Right cardiac atrium (tissue), 5 donors: ENCODE data around the gene SPIRE1. TPM values are rescaled to one million over a fixed set of nuclear protein-coding genes. Genes with fewer than 3 reads are reported as not detected.

Experiments
- ATAC-seq, 2 donors: fragments of 200-7000 bp; cut with Tn5 transposase; one replicate each; pipeline versions ENCODE4 v1.8.0 to v1.9.1; 2020; ENCODE audit warnings: moderate library complexity in 2 of 2, mild to moderate bottlenecking in 1 of 2
- DNase-seq, 3 donors: peaks; one replicate each; pipeline ENCODE4 v3.0.0-alpha.2; 2020
- H3K27ac ChIP-seq: one replicate; pipeline ENCODE4 v1.5.1; 2013; ENCODE audit warnings: mild to moderate bottlenecking, low read length, control low read depth, moderate library complexity
- H3K27me3 ChIP-seq: one replicate; pipeline ENCODE4 v1.6.1; 2013; ENCODE audit not compliant: control insufficient read depth, insufficient read depth
- H3K4me1 ChIP-seq: one replicate; pipeline ENCODE4 v1.6.1; 2013; ENCODE audit warnings: low read length; ENCODE audit not compliant: control insufficient read depth, insufficient read depth
- H3K4me3 ChIP-seq: one replicate; pipeline ENCODE4 v1.5.1; 2013; ENCODE audit warnings: low read length, control low read depth
- H3K9me3 ChIP-seq: one replicate; pipeline ENCODE4 v1.6.1; 2013; ENCODE audit warnings: low read length; ENCODE audit not compliant: control insufficient read depth
- WGBS: extraction: QIAGEN DNeasy Blood & Tissue Kit; methylation state at CpG from one replicate; pipeline ENCODE4 v1.1.7; 2013; 5-methylcytosine and 5-hydroxymethylcytosine counted together
- intact Hi-C, 4 donors: fragments of 100-400 bp; cut with DNase I; formaldehyde crosslinking; loops; one replicate each; pipeline versions ENCODE4 v1.11.0 to v1.14.0; 2022 to 2023
- polyA plus RNA-seq: library from polyadenylated mRNA; stranded (reverse); fragments of 200-250 nt; gene quantifications from one replicate; pipeline ENCODE4 v1.2.3, GENCODE V29; 2013
- total RNA-seq, 4 donors: library from RNA; stranded (reverse); fragmentation: NEBNext Ultra II Directional; extraction: Animal tissue kit (Norgen Biotek cat#: 25700); gene quantifications; one replicate each; pipeline ENCODE4 v1.2.1, GENCODE V29; 2021
- donor health status: healthy with polysubstance abuse.
- donor health status: DM: no; HTN: yes; CAD: no.
- donor health status: DM: no; HTN: no; CAD: no.
- donor health status: DM: no; HTN: yes; CAD: no; lungs with severe emphysema.
- donor health status: DM: yes; HTN: yes; CAD: no.

The SPIRE1 gene
- total and polyA plus RNA-seq, 5 donors: 9.5 to 41.9 (median 35.4) TPM

DNA sequence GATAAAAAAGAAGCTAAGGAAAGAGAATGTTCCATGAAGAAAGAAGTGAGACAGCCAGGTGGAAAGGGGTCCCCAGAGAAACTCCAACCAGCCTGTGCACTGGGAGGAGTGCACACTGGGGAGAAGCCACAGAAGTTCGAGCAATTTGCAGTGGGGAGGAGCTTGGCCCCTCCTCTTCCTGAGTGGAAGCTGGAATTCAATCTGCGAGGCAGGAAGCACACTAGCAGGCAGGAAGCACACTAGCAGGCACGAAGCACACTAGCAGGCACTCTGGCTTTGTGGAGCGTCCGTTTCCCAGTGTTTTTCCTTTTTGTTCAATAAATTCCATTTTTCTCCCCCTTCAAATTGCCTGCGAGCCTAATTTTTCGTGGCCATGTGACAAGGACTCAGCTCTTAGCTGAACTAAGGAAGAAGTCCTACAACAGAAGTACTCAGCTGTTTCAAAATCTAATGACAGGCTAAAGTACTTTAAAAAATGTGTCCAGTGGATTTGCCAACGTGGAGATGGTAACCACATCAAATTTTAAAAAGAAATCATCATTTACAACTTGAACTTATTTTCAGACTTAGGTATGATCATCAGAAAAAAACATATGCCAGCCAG lies 21.4 kb upstream of the SPIRE1 start:
- DNase-seq: peak; percentile 66 to 86 (median 81)
- intact Hi-C loops: no loop called here
- H3K9me3 ChIP-seq: no peaks in the 10 kb centered on the region
- no peaks in the 10 kb centered on the region for H3K4me1 ChIP-seq
- H3K27me3 ChIP-seq: no peaks in the 10 kb centered on the region
- peak; percentile 98 to 99 for ATAC-seq
- H3K4me3 ChIP-seq: peak overlapping the region; percentile 25
- H3K27ac ChIP-seq: peak overlapping the region; percentile 89
- 26% methylated on average over 8 of the region's 8 CpGs for WGBS

GRCh38 chr18:12668041-12668440 lies 10.1 kb upstream of the SPIRE1 start:
- Histone ChIP-seq H3K9me3 (no peaks in the 10 kb centered on the region), H3K27me3 (no peaks in the 10 kb centered on the region), H3K4me3 (no peak overlapping the region), H3K4me1 (no peaks in the 10 kb centered on the region), H3K27ac (no peak overlapping the region)
- WGBS: 92% methylated on average over 5 of the region's 5 CpGs
- ATAC-seq: no peak
- intact Hi-C loops: no loop called here
- no peak for DNase-seq

GRCh38 chr18:12659904-12660605 lies 2.1 kb upstream of the SPIRE1 start:
- ATAC-seq (no peak), DNase-seq (peak in 1 of 3 donors; percentile 68)
- Histone ChIP-seq H3K4me3 (no peak overlapping the region), H3K4me1 (no peaks in the 10 kb centered on the region), H3K27ac (no peak overlapping the region), H3K9me3 (no peaks in the 10 kb centered on the region), H3K27me3 (no peaks in the 10 kb centered on the region)
- 84% methylated on average over 9 of the region's 9 CpGs for WGBS
- intact Hi-C loops: loop anchor here (2.0 to 10.0 kb wide), 5 partner anchors 115 to 269 kb away; partner anchors contain the start of gene PRELID3A (in 1 of the 4)

DNA sequence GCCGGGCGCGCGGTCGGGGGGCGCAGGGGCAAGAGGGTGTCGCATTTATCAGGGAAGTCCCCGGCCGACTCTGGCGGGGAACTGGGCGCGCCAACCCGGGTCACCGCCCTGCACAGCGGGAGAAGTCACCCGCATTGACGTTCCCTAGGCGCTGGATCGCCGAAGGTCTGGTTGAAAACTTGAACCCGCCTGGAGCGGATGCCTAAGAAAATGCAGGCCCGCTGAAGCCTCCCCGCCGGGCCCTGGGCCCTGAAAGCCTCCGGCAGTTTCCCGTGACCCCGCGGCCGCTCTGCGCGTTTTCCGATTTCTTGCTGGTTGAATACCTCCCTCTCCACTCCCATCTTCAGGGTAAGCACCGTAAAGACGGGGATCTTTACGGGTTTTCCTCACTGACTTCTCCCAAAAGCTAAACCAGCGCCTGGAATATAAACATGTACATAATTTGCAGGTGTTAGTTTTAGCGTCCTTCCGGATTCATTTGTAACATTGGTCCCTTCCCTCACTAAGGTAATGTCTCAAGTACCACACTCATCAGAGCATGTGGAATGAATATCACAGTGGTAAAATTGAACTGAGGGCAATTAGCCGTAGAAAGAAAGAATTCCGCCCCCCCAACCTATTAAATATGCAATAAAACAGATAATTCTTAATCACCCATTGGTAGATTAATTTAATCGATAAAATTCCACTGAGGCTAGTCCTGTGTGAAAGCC lies 675 bp upstream of the SPIRE1 start:
- DNase-seq: peak in 2 of 3 donors; percentile 41 to 74
- 20% methylated on average over 42 of the region's 42 CpGs for WGBS
- peak in 1 of 2 donors; percentile 63 for ATAC-seq

DNA sequence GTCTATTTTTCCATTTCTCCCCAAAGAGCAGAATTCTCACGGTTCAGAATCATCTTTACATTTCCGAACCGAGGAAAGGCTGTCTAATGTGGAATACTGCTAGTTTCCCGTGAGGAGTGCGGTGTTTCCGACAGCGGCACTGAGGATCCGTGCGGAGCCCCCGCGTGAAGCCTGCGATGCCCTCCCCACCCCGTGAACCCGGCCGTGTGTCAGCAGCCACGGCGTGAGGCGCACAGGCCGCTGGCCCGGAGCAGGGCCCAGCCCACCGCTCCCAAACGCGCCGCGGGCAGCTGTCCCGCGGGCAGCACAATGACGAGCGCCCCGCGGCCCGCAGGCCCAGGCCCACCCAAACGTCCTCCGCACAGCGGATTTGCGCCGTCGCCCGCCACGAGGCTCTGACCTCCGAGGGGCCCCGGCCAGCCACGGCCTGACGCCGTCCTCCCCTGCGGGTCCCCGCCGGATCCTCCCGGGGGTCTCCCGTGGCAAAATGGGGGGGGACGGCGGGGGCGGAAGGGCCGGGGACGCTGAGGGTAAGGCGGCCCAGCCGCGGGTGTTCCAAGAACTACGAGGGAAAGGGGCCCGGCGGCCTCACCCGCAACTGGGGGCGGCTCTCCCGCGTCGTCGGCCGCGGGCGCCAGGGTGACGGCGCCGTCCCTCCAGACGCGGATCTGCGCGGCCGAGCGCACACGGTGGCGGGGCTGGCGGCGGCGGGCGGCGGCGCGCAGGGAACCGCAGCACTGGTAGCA lies 796 bp downstream of the SPIRE1 start:
- no peaks in the 10 kb centered on the region for H3K27me3 ChIP-seq
- no peaks in the 10 kb centered on the region for H3K4me1 ChIP-seq
- DNase-seq (peak; percentile 62 to 87 (median 82)), ATAC-seq (peak; percentile 77 to 80)
- intact Hi-C loops: loop anchor here in 3 of 4 donors (5.0 to 10.0 kb wide), 2 partner anchors 112 to 250 kb away; partner anchors contain the start of gene PRELID3A (in 1 of the 3)
- H3K27ac ChIP-seq: peak overlapping the region; percentile 78
- H3K4me3 ChIP-seq: peak overlapping the region; percentile 70
- no peaks in the 10 kb centered on the region for H3K9me3 ChIP-seq
- under 1% methylated on average over 89 of the region's 89 CpGs for WGBS

More for the DNA sequence above, 675 bp upstream of the SPIRE1 start:
- peak overlapping the region; percentile 33 for H3K27ac ChIP-seq
- no peaks in the 10 kb centered on the region for H3K4me1 ChIP-seq
- no peaks in the 10 kb centered on the region for H3K27me3 ChIP-seq
- no peaks in the 10 kb centered on the region for H3K9me3 ChIP-seq
- intact Hi-C loops: loop anchor here in 3 of 4 donors (2.0 to 10.0 kb wide), 3 partner anchors 114 to 266 kb away; partner anchors contain the start of gene PRELID3A (in 1 of the 3)
- peak overlapping the region; percentile 70 for H3K4me3 ChIP-seq

- H3K27me3 ChIP-seq: no peaks in the 10 kb centered on the region
- H3K4me1 ChIP-seq: no peaks in the 10 kb centered on the region
- no peaks in the 10 kb centered on the region for H3K9me3 ChIP-seq
- H3K27ac ChIP-seq: no peak overlapping the region
- DNase-seq (no peak), ATAC-seq (no peak)
- intact Hi-C loops: loop anchor here in 3 of 4 donors (5.0 to 10.0 kb wide), 2 partner anchors 112 to 249 kb away; partner anchors contain the start of gene PRELID3A (in 1 of the 3)
- WGBS: 4% methylated on average over 3 of the region's 3 CpGs
- H3K4me3 ChIP-seq: peak overlapping the region; percentile 70
These were observed 1.3 kb downstream of the SPIRE1 start for GRCh38 chr18:12656605-12656937.

GRCh38 chr18:12654971-12655370 lies 2.9 kb downstream of the SPIRE1 start:
- H3K9me3 ChIP-seq: no peaks in the 10 kb centered on the region
- no peaks in the 10 kb centered on the region for H3K4me1 ChIP-seq
- intact Hi-C loops: loop anchor here in 3 of 4 donors (5.0 to 10.0 kb wide), 2 partner anchors 110 to 248 kb away; partner anchors contain the start of gene PRELID3A (in 1 of the 3)
- no peaks in the 10 kb centered on the region for H3K27me3 ChIP-seq
- no peak for ATAC-seq
- H3K4me3 ChIP-seq: no peak overlapping the region
- DNase-seq: no peak
- WGBS: 98% methylated on average over 1 of the region's 1 CpG
- H3K27ac ChIP-seq: no peak overlapping the region

DNA sequence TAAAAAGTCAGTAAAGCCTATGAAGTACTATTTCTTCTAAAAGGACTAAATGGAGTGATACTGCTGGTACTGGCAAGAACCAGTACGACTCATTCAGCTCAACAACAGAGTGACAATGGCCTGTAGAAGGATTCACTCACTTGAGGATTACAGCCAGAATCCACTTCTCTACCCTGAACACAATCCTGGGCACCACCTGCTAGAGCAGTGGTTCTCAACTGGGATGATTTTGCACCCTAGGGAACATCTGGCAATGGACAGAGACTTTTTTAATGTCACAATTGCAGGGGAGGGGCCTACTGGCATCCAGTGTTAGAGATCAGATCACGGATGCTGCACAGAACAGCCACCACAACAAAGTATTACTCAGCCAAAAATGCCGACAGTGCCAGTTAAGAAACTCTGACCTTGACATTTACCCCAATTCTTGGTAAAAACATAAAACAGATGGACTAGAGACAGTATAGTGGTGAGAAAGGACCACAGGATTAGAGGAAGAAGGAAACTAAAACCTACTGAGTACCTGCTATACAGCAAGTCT lies 5.0 kb downstream of the SPIRE1 start:
- WGBS: 50% methylated on average over 3 of the region's 3 CpGs
- Histone ChIP-seq H3K27me3 (no peaks in the 10 kb centered on the region), H3K9me3 (no peaks in the 10 kb centered on the region), H3K4me3 (no peak overlapping the region), H3K4me1 (peaks cover 1% of the 10 kb centered on the region), H3K27ac (no peak overlapping the region)
- ATAC-seq (no peak), DNase-seq (no peak)
- intact Hi-C loops: loop anchor here in 2 of 4 donors (10.0 kb wide), 1 partner anchor 108 kb away; no protein-coding TSS in a partner anchor

DNA sequence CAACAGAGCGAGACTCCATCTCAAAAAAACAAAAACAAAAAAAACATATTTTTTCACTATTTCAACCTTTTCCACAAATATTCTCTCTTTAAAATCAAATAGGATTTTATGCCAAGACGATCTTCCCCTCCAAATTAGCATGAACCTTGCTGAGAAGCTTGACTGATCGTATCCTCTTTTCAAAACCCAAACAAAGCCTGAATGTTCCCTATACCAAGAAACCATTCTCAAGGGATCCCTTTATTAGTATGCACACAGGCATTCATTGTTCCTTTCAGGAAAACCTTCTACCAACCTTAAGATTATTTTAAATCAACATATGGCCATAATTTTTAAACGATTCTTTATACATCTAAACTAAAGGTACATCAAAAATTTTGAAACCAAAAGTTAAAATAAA lies 6.3 kb downstream of the SPIRE1 start:
- ATAC-seq: no peak
- no peak for DNase-seq
- peaks cover 1% of the 10 kb centered on the region for H3K4me1 ChIP-seq
- intact Hi-C loops: loop anchor here in 2 of 4 donors (10.0 kb wide), 1 partner anchor 107 kb away; no protein-coding TSS in a partner anchor
- no peak overlapping the region for H3K4me3 ChIP-seq
- WGBS: 62% methylated on average over 4 of the region's 4 CpGs
- no peaks in the 10 kb centered on the region for H3K27me3 ChIP-seq
- no peak overlapping the region for H3K27ac ChIP-seq
- H3K9me3 ChIP-seq: no peaks in the 10 kb centered on the region

- Histone ChIP-seq H3K4me3 (no peak overlapping the region), H3K4me1 (peaks cover 9% of the 10 kb centered on the region)
These were observed 10.1 kb downstream of the SPIRE1 start for GRCh38 chr18:12647773-12648172.

More at GRCh38 chr18:12647773-12648172, 10.1 kb downstream of the SPIRE1 start:
- 92% methylated on average over 3 of the region's 3 CpGs for WGBS
- Histone ChIP-seq H3K27ac (no peak overlapping the region), H3K27me3 (no peaks in the 10 kb centered on the region), H3K9me3 (no peaks in the 10 kb centered on the region)
- no peak for ATAC-seq
- intact Hi-C loops: no loop called here
- DNase-seq: no peak
